Central memory CD8-positive, alpha-beta T cell (primary cell): Measurements from ENCODE around the gene CWF19L1.

Experiments used
- ATAC-seq: fragments of 150-1000 bp; cut with Tn5 transposase; replicated peaks from 2 replicates; pipeline ENCODE4 v1.10.0; 2022; ENCODE audit warnings: mild to moderate bottlenecking, moderate FRiP score, moderate number of reproducible peaks; ENCODE audit not compliant: poor library complexity, severe bottlenecking; ENCODE audit errors: extremely low read depth
- DNase-seq, 2 donors: peaks; one replicate each; pipeline ENCODE4 v3.0.0; 2021; ENCODE audit warnings: low spot score in 2 of 2
- H3K27ac Mint-ChIP-seq: one replicate; pipeline ENCODE4 v1.8.0; 2022; ENCODE audit warnings: low read depth, mild to moderate bottlenecking, moderate library complexity, mixed read lengths
- H3K27me3 Mint-ChIP-seq: one replicate; pipeline ENCODE4 v1.8.0; 2022; ENCODE audit warnings: mixed read lengths
- H3K36me3 Mint-ChIP-seq: one replicate; pipeline ENCODE4 v1.8.0; 2022; ENCODE audit warnings: mild to moderate bottlenecking, moderate library complexity, mixed read lengths; ENCODE audit not compliant: insufficient read depth
- H3K4me1 Mint-ChIP-seq: one replicate; pipeline ENCODE4 v1.8.0; 2022; ENCODE audit warnings: mixed read lengths
- H3K4me3 Mint-ChIP-seq: one replicate; pipeline ENCODE4 v1.8.0; 2022; ENCODE audit warnings: mild to moderate bottlenecking, moderate library complexity, mixed read lengths
- H3K9me3 Mint-ChIP-seq: one replicate; pipeline ENCODE4 v1.8.0; 2022; ENCODE audit warnings: mixed read lengths

Gene CWF19L1

GRCh38 chr10:100185364-100186252 is 81.8 kb downstream of the CWF19L1 start, which contains the start of gene ERLIN1:
Gene ERLIN1 (minus strand): TSS chr10:100186029. CDS start chr10:100185626, 403 bp downstream.
- Mint-ChIP-seq H3K9me3 (no peaks in the 10 kb centered on the region), H3K4me3 (peak within 1 kb of the TSS; percentile 93), H3K4me1 (peaks cover 55% of the 10 kb centered on the region), H3K27ac (peak within 1 kb of the TSS; percentile 90), H3K27me3 (no peaks in the 10 kb centered on the region), H3K36me3 (peaks cover 16% of the 10 kb centered on the region)
- DNase-seq, result peak; percentile 81 to 83
- ATAC-seq, result peak; percentile 93

GRCh38 chr10:100184840-100185239 is 82.6 kb downstream of the CWF19L1 start:
- ATAC-seq (peak; percentile 4), DNase-seq (no peak)
- Mint-ChIP-seq H3K4me3 (peak overlapping the region; percentile 93), H3K27ac (peak overlapping the region; percentile 90), H3K4me1 (peaks cover 62% of the 10 kb centered on the region), H3K9me3 (no peaks in the 10 kb centered on the region), H3K27me3 (no peaks in the 10 kb centered on the region), H3K36me3 (peaks cover 17% of the 10 kb centered on the region)

- peaks cover 21% of the 10 kb centered on the region for H3K36me3 Mint-ChIP-seq
Observed at GRCh38 chr10:100184426-100184825, 83.0 kb downstream of the CWF19L1 start.

GRCh38 chr10:100183481-100183880 is 84.0 kb downstream of the CWF19L1 start:
- Mint-ChIP-seq H3K9me3 (no peaks in the 10 kb centered on the region), H3K36me3 (peaks cover 20% of the 10 kb centered on the region), H3K4me1 (peaks cover 63% of the 10 kb centered on the region), H3K27me3 (no peaks in the 10 kb centered on the region), H3K27ac (peak overlapping the region; percentile 48), H3K4me3 (no peak overlapping the region)
- ATAC-seq (no peak), DNase-seq (no peak)

More at GRCh38 chr10:100184426-100184825, 83.0 kb downstream of the CWF19L1 start:
- Mint-ChIP-seq H3K27ac (peak overlapping the region; percentile 48), H3K4me3 (peak overlapping the region; percentile 93), H3K4me1 (peaks cover 63% of the 10 kb centered on the region), H3K27me3 (no peaks in the 10 kb centered on the region), H3K9me3 (no peaks in the 10 kb centered on the region)
- ATAC-seq, result no peak
- no peak for DNase-seq

GRCh38 chr10:100182908-100183307 is 84.5 kb downstream of the CWF19L1 start:
- H3K4me3 Mint-ChIP-seq, result no peak overlapping the region
- DNase-seq (no peak), ATAC-seq (no peak)
- peaks cover 21% of the 10 kb centered on the region for H3K36me3 Mint-ChIP-seq
- H3K27ac Mint-ChIP-seq, result peak overlapping the region; percentile 17
- no peaks in the 10 kb centered on the region for H3K9me3 Mint-ChIP-seq
- no peaks in the 10 kb centered on the region for H3K27me3 Mint-ChIP-seq
- peaks cover 65% of the 10 kb centered on the region for H3K4me1 Mint-ChIP-seq
